SJSA1 (cell line): Measurements from ENCODE around the gene C9orf152. TPM values are rescaled to one million over a fixed set of nuclear protein-coding genes. Genes with fewer than 3 reads are reported as not detected.
A peak's percentile ranks its signal among the peaks of the same experiment; 100 is the strongest.
"Not testable (repeated sequence)": the region's sequence is repeated elsewhere in the genome, so short reads cannot be mapped to it uniquely, and the experiment has no call there.

ENCODE experiments used
- DNase-seq, 2 experiments: peaks; one replicate each; pipeline ENCODE4 v3.0.0-alpha.2; 2015 to 2020; ENCODE audit warnings: low spot score in 2 of 2, low read depth in 1 of 2
- H3K27ac ChIP-seq: fragments of 250-450 bp; sonication (Bioruptor Pico); 2 replicates; pipeline ENCODE4 v1.5.1; 2020; ENCODE audit warnings: mild to moderate bottlenecking, moderate library complexity
- H3K27me3 ChIP-seq: fragments of 250-450 bp; sonication (Bioruptor Pico); replicated peaks from 2 replicates; pipeline ENCODE4 v1.5.1; 2020; ENCODE audit warnings: mild to moderate bottlenecking, moderate library complexity
- H3K36me3 ChIP-seq: fragments of 250-450 bp; sonication (Bioruptor Pico); 2 replicates; pipeline ENCODE4 v1.5.1; 2020; ENCODE audit warnings: mild to moderate bottlenecking
- H3K4me1 ChIP-seq: fragments of 250-450 bp; sonication (Bioruptor Pico); replicated peaks from 2 replicates; pipeline ENCODE4 v1.6.1; 2021; ENCODE audit warnings: mild to moderate bottlenecking
- H3K4me3 ChIP-seq: fragments of 250-450 bp; sonication (Bioruptor Pico); 2 replicates; pipeline ENCODE4 v1.5.1; 2020; ENCODE audit warnings: mild to moderate bottlenecking
- H3K9me3 ChIP-seq: fragments of 250-450 bp; sonication (Bioruptor Pico); replicated peaks from 2 replicates; pipeline ENCODE4 v1.5.1; 2020; ENCODE audit warnings: mild to moderate bottlenecking
- total RNA-seq: library from RNA; depleted of rRNA; stranded (reverse); fragments of >200 nt; shearing (Covaris generic); gene quantifications from 2 replicates; pipeline ENCODE4 v1.2.3, GENCODE V29; 2014

Gene C9orf152
- total RNA-seq, 1 experiment from 2014 or later: not detected

DNA sequence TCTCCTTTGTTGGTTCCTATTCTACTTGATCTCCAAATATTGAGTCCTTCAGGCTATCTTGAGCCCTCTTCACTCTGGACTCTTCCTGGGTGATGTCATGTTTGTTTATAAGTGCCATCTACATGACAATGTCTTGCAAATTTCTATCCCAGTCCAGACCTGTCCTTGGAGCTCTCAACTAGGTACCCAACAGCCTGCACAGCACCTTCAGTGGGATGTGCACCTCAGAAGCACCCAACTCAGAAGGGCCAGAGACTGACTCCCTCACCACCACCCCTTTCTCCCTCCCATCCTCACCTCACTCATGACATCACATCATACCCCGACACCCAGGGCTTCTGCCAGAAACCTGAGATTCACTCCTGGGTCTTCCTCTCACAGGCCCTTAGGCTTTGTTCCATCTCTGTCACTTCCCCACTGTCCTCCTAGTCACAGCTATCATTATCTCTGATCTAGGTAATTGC, 33.9 kb upstream of the C9orf152 start:
- H3K9me3 ChIP-seq: no peaks in the 10 kb centered on the region
- peaks cover 31% of the 10 kb centered on the region for H3K36me3 ChIP-seq
- H3K4me1 ChIP-seq: no peaks in the 10 kb centered on the region
- no peak overlapping the region for H3K4me3 ChIP-seq
- no peak overlapping the region for H3K27ac ChIP-seq
- no peaks in the 10 kb centered on the region for H3K27me3 ChIP-seq
- DNase-seq: no peak

DNA sequence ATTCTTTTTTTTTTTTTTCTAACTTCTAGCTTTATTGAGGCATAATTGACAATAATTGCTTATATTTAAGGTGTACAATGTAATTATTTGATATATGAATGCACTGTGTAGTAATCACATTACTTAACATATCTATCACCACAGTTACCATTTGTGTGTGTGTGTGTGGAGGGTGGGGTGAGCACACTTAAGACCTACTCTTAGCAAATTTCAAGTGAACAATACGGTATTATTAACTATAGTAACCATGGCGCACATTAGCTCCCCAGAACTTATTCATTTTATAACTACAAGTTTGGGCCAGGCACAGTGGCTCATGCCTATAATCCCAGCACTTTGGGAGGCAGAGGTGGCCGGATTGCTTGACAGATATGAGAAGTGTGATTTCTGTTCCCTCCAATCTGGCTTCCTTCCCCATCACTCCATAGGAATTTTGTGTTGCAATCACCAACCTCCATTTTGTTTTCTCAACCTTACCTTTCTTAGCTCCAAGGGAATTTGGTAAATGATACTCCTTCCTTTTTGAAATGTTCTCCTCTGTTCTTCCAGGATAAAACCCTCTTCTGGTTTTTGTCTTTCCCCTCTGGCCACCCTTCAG, 33.4 kb upstream of the C9orf152 start:
- no peaks in the 10 kb centered on the region for H3K27me3 ChIP-seq
- H3K4me3 ChIP-seq: no peak overlapping the region
- no peaks in the 10 kb centered on the region for H3K9me3 ChIP-seq
- no peak overlapping the region for H3K27ac ChIP-seq
- peaks cover 26% of the 10 kb centered on the region for H3K36me3 ChIP-seq
- DNase-seq: no peak
- H3K4me1 ChIP-seq: no peaks in the 10 kb centered on the region

GRCh38 chr9:110240198-110240597, 32.2 kb upstream of the C9orf152 start:
- Histone ChIP-seq H3K27ac (no peak overlapping the region), H3K27me3 (no peaks in the 10 kb centered on the region), H3K9me3 (no peaks in the 10 kb centered on the region), H3K4me1 (no peaks in the 10 kb centered on the region), H3K36me3 (peaks cover 23% of the 10 kb centered on the region), H3K4me3 (no peak overlapping the region)
- DNase-seq: no peak

DNA sequence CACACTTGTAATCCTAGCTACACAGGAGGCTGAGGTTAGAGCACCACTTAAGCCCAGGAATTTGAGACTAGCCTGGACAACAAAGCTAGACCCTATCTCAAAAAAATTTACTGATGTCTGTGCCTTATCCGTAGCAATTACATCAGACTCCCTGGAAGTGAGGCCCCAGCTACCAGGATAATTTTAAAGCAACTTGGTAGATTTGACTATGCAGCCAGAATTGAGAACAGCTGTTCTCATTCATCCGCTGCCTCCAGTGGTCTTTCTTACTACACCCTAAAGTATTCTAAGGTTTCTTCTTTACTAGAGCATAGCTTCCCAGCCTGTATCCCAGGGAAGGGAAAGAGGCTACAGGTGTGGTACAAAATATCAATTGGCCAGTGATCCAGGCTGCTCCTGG, 20.4 kb upstream of the C9orf152 start:
- DNase-seq: no peak
- Histone ChIP-seq H3K27me3 (peaks cover 15% of the 10 kb centered on the region; the same call in 1 of the 2 replicates), H3K36me3 (no peaks in the 10 kb centered on the region), H3K4me3 (no peak overlapping the region), H3K9me3 (no peaks in the 10 kb centered on the region), H3K4me1 (no peaks in the 10 kb centered on the region), H3K27ac (no peak overlapping the region)

DNA sequence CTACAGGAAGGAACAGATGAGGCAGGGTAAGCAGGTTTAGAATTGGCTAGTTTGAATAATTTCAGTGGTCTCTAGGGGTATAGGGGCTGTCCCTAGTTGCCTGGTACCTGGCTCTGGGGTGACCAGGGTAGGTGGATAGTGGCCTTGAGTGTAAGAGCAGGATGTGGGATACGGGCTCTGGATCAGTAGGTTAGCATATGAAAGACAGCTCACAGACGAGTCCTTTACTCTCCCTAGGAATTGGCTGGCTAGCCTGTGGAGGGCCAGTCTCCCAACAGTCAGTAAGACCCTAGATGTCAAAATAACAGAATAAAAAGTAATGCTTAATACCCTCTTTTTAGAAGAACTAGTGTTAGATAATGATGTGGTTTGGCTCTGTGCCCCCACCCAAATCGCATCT, 16.6 kb upstream of the C9orf152 start:
- H3K27me3 ChIP-seq: peaks cover 15% of the 10 kb centered on the region; the same call in 1 of the 2 replicates
- H3K27ac ChIP-seq: no peak overlapping the region
- no peaks in the 10 kb centered on the region for H3K36me3 ChIP-seq
- H3K4me1 ChIP-seq: no peaks in the 10 kb centered on the region
- no peak overlapping the region for H3K4me3 ChIP-seq
- H3K9me3 ChIP-seq: no peaks in the 10 kb centered on the region
- no peak for DNase-seq

- Histone ChIP-seq H3K9me3 (no peaks in the 10 kb centered on the region), H3K27ac (no peak overlapping the region), H3K27me3 (peaks cover 6% of the 10 kb centered on the region; the same call in 1 of the 2 replicates), H3K36me3 (no peaks in the 10 kb centered on the region), H3K4me3 (no peak overlapping the region), H3K4me1 (no peaks in the 10 kb centered on the region)
- no peak for DNase-seq
These were observed 12.8 kb upstream of the C9orf152 start for GRCh38 chr9:110220809-110221208.

DNA sequence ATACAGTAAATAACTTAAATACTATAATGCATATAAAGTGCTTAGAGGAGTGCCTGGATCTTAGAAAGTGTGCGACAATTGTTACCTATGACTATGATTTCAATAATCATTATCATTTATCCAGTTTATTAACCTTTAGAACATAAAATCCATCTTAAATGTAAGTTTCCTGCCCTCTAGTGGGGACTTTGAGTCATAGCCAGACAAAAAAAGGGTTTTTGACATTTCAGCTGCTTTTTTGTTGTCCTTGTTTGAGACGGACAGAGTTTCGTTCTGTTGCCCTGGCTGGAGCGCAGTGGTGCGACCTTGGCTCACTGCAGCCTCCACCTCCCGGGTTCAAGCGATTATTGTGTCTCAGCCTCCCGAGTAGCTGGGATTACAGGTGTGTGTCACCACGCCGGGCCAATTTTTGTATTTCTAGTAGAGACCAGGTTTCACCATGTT, 9.7 kb upstream of the C9orf152 start:
- Histone ChIP-seq H3K27ac (no peak overlapping the region), H3K4me3 (no peak overlapping the region), H3K4me1 (no peaks in the 10 kb centered on the region), H3K27me3 (no peaks in the 10 kb centered on the region), H3K36me3 (no peaks in the 10 kb centered on the region), H3K9me3 (no peaks in the 10 kb centered on the region)
- DNase-seq: peak in 1 of 2 experiments; percentile 49

DNA sequence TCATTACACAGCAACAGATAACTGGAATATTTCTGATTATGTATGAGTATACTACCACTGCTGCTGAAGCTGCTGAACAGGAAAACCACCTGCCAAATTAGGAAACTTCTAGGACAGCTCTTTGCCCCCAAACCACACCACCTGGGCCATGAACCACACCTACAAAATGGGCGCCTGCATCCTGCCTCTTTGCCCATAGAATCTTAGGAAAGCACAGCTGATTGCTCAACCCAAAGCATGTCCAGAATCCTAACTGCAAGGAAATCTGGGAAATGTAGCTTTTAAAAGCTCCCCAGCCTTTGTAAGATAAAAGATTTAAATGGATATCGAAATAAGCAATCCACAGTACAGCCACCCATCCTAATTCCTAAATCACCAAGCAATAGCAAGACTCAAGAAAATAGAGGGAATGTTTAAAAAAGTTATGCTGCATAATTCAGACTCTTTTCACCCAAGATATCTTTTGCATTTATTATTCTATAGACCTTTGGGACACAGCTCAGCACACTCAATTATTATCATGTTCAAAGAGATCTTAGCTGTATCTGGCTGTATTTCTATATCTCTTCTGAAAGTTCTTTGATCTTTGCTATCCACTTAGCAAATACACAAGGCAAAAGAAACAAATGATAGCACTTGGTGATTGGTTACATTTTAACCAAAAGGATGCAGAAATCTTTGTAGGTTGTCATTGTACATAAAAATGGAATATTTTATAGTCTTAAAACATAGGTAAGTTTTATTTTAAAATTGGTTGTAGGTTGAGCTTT, 6.8 kb upstream of the C9orf152 start:
- DNase-seq: no peak
- Histone ChIP-seq H3K4me3 (no peak overlapping the region), H3K36me3 (no peaks in the 10 kb centered on the region), H3K27me3 (no peaks in the 10 kb centered on the region), H3K9me3 (no peaks in the 10 kb centered on the region), H3K4me1 (no peaks in the 10 kb centered on the region), H3K27ac (no peak overlapping the region)

DNA sequence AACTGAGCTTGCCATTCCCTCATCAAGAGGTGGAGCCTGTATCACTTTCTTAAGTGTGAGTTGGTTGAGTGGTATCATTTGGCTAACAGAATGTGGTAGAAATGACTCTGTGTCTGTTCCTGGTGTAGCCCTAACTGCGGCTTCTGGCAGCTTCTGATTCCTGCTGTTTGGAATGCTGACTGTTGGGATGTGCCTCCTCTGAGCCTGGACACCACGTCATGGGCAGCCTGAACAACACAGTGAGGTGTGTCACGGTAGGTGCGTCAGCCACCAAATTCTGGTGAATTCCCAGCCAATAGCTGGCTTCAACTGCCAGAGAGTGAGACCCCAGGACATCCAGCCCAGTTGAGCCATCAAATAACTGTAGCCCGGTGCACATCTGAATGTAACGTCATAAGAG, 6.1 kb upstream of the C9orf152 start:
- no peak overlapping the region for H3K4me3 ChIP-seq
- no peaks in the 10 kb centered on the region for H3K4me1 ChIP-seq
- no peaks in the 10 kb centered on the region for H3K27me3 ChIP-seq
- H3K27ac ChIP-seq: no peak overlapping the region
- H3K9me3 ChIP-seq: no peaks in the 10 kb centered on the region
- H3K36me3 ChIP-seq: no peaks in the 10 kb centered on the region
- no peak for DNase-seq

DNA sequence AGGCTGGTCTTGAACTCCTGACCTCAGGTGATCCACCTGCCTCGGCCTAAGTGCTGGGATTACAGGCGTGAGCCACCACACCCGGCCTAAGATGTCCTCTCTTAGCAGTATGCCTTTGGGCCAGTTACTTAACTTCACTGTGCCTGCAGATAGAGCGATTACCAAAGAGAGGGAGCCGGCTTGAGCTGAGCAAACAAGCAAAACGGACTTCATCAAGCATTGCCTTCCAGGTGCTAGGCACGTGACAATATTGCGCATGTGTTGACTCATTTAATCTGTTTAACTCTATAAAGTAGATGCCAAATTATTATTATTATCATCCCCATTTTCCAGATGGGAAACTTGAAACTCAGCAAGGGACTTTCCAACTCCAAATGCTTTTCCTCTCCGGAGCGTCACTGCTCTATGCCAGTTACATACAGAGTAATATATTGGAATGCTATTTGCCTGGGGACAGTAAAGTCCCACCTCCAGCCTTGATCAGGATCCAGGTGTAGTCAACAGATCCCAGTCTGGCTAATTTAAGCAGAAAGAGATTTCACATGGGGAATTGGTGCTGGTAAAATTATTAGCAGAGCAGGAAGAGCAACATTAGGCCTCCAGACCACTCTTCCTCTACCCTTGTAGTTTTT, 5.6 kb upstream of the C9orf152 start:
- H3K27me3 ChIP-seq: no peaks in the 10 kb centered on the region
- no peak for DNase-seq
- no peaks in the 10 kb centered on the region for H3K9me3 ChIP-seq
- no peaks in the 10 kb centered on the region for H3K4me1 ChIP-seq
- no peaks in the 10 kb centered on the region for H3K36me3 ChIP-seq
- H3K4me3 ChIP-seq: no peak overlapping the region
- H3K27ac ChIP-seq: no peak overlapping the region

GRCh38 chr9:110207071-110207641, 803 bp downstream of the C9orf152 start:
- DNase-seq: no peak
- Histone ChIP-seq H3K9me3 (no peaks in the 10 kb centered on the region), H3K4me1 (no peaks in the 10 kb centered on the region), H3K36me3 (no peaks in the 10 kb centered on the region), H3K27ac (no peak overlapping the region), H3K27me3 (peaks cover 6% of the 10 kb centered on the region; the same call in 1 of the 2 replicates), H3K4me3 (no peak overlapping the region)

GRCh38 chr9:110206389-110206788, 1.6 kb downstream of the C9orf152 start:
- peaks cover 6% of the 10 kb centered on the region; the same call in 1 of the 2 replicates for H3K27me3 ChIP-seq
- no peak overlapping the region for H3K27ac ChIP-seq
- no peaks in the 10 kb centered on the region for H3K9me3 ChIP-seq
- no peak for DNase-seq
- H3K4me1 ChIP-seq: no peaks in the 10 kb centered on the region
- H3K36me3 ChIP-seq: no peaks in the 10 kb centered on the region
- no peak overlapping the region for H3K4me3 ChIP-seq

- DNase-seq, H3K27me3 ChIP-seq, H3K36me3 ChIP-seq, H3K4me3 ChIP-seq, H3K27ac ChIP-seq, H3K4me1 ChIP-seq, H3K9me3 ChIP-seq: not testable (repeated sequence)
These were observed 2.3 kb downstream of the C9orf152 start for GRCh38 chr9:110205612-110206011.

GRCh38 chr9:110202232-110202631, 5.7 kb downstream of the C9orf152 start:
- Histone ChIP-seq H3K36me3 (no peaks in the 10 kb centered on the region), H3K27me3 (peaks cover 6% of the 10 kb centered on the region; the same call in 1 of the 2 replicates), H3K9me3 (no peaks in the 10 kb centered on the region), H3K4me1 (no peaks in the 10 kb centered on the region), H3K27ac (no peak overlapping the region), H3K4me3 (no peak overlapping the region)
- DNase-seq: no peak
